HepG2 (cell line): ENCODE data around the gene LBX2. TPM values are rescaled to one million over a fixed set of nuclear protein-coding genes. Genes with fewer than 3 reads are reported as not detected.

Source experiments
- ATAC-seq: fragments of 200-7000 bp; cut with Tn5 transposase; 3 replicates; pipeline ENCODE4 v1.9.1; 2020; ENCODE audit warnings: mild to moderate bottlenecking, moderate library complexity
- BruUV-seq: library from RNA; stranded (reverse); fragments of 400-500 nt; replicated peaks from 2 replicates; lab custom pipeline; 2021; lab: Mats Ljungman, UMichigan
- CTCF ChIA-PET: fragments of 300-600 bp; formaldehyde crosslinking; extraction: SDS; loops from one replicate; lab custom pipeline; 2021; ENCODE audit warnings: low total read pairs, inconsistent platforms, low intra/inter-chr PET ratio; lab: Yijun Ruan, JAX
- POLR2A ChIA-PET: fragments of 350-600 bp; sonication (Branson Sonifier 250); formaldehyde crosslinking; loops from one replicate; lab custom pipeline; 2020; ENCODE audit warnings: antibody characterized with exemption, inconsistent platforms; lab: Yijun Ruan, JAX
- DNase-seq: peaks from one replicate; pipeline ENCODE4 v3.0.0-alpha.2; 2015; ENCODE audit warnings: low spot score
- FAIRE-seq: peaks from 3 replicates; lab custom pipeline; 2011; peaks lifted over from hg19 to GRCh38; lab: Jason Lieb, UNC
- H2AFZ ChIP-seq: one replicate; pipeline ENCODE4 v1.6.1; 2011; ENCODE audit warnings: low read length, inconsistent platforms
- H3K27ac ChIP-seq: fragments of 300-600 bp; 3 replicates; pipeline ENCODE4 v1.8.0; 2011; ENCODE audit warnings: mixed run types, mild to moderate bottlenecking, mixed read lengths, low read length, inconsistent platforms; ENCODE audit not compliant: insufficient read depth; ENCODE audit errors: extremely low read length
- H3K27me3 ChIP-seq, 2 experiments: fragments of 200-600 bp in 1 of 2; 2 replicates in 1 of 2; 3 replicates in 1 of 2; pipeline versions ENCODE4 v1.6.0 to v1.8.0; 2011; ENCODE audit warnings: low read length in 2 of 2, mild to moderate bottlenecking in 2 of 2, moderate library complexity in 2 of 2, inconsistent platforms in 1 of 2; ENCODE audit not compliant: insufficient read depth in 2 of 2, control insufficient read depth in 1 of 2
- H3K36me3 ChIP-seq, 2 experiments: fragments of 200-600 bp in 1 of 2; replicated peaks in 1 of 2; 2 replicates in 1 of 2; 3 replicates in 1 of 2; pipeline versions ENCODE4 v1.5.1 to v1.8.0; 2011; ENCODE audit warnings: low read length in 2 of 2, inconsistent platforms in 1 of 2; ENCODE audit not compliant: insufficient read depth in 2 of 2, control insufficient read depth in 1 of 2
- H3K4me1 ChIP-seq: 2 replicates; pipeline ENCODE4 v1.5.1; 2012; ENCODE audit warnings: low read length, inconsistent platforms; ENCODE audit not compliant: insufficient read depth
- H3K4me2 ChIP-seq: 2 replicates; pipeline ENCODE4 v1.6.0; 2011; ENCODE audit warnings: low read depth, low read length, inconsistent platforms
- H3K4me3 ChIP-seq, 3 experiments: fragments of 200-600 bp in 1 of 3; sonication (generic), shearing (Covaris generic) in 1 of 3; replicated peaks in 1 of 3; 2 replicates each; pipeline ENCODE4 v1.5.1; 2011 to 2016; ENCODE audit warnings: low read length in 3 of 3, inconsistent platforms in 2 of 3, low read depth in 2 of 3, mild to moderate bottlenecking in 2 of 3, control low read depth in 1 of 3, mixed read lengths in 1 of 3; ENCODE audit not compliant: insufficient read depth in 1 of 3
- H3K79me2 ChIP-seq: one replicate; pipeline ENCODE4 v1.6.1; 2011; ENCODE audit warnings: low read length, inconsistent platforms; ENCODE audit not compliant: insufficient read depth
- H3K9ac ChIP-seq: 2 replicates; pipeline ENCODE4 v1.6.0; 2011; ENCODE audit warnings: mild to moderate bottlenecking, low read depth, low read length, inconsistent platforms; ENCODE audit not compliant: insufficient read depth
- H3K9me3 ChIP-seq: 2 replicates; pipeline ENCODE4 v1.5.1; 2012; ENCODE audit warnings: mild to moderate bottlenecking, low read length
- H4K20me1 ChIP-seq: 2 replicates; pipeline ENCODE4 v1.6.0; 2011; ENCODE audit warnings: inconsistent platforms, mild to moderate bottlenecking, low read length, moderate library complexity; ENCODE audit not compliant: insufficient read depth
- ETV6 ChIP-seq: sonication (generic); formaldehyde crosslinking; conservative IDR thresholded peaks from 2 replicates; pipeline ENCODE4 v1.4.0; 2020; ENCODE audit warnings: missing genetic modification reagents
- KDM3A ChIP-seq: IDR thresholded peaks from 2 replicates; pipeline ENCODE4 v1.6.1; 2018; ENCODE audit warnings: low read depth, missing compliant biosample characterization
- MIER2 ChIP-seq: IDR thresholded peaks from 2 replicates; pipeline ENCODE4 v1.6.1; 2016; ENCODE audit warnings: missing biosample characterization, missing genetic modification reagents
- POLR2A ChIP-seq, 2 experiments: IDR thresholded peaks; 2 replicates each; pipeline ENCODE4 v1.6.1; 2011; ENCODE audit warnings: low read depth in 2 of 2, low read length in 2 of 2, mild to moderate bottlenecking in 1 of 2, moderate library complexity in 1 of 2; ENCODE audit not compliant: insufficient read depth in 1 of 2
- ZFAT ChIP-seq: sonication (generic); formaldehyde crosslinking; conservative IDR thresholded peaks from 2 replicates; pipeline ENCODE4 v1.8.1; 2023; ENCODE audit warnings: missing genetic modification reagents, inconsistent platforms
- ZNF383 ChIP-seq: sonication (generic); formaldehyde crosslinking; IDR thresholded peaks from 2 replicates; pipeline ENCODE4 v1.4.0; 2020; ENCODE audit warnings: missing genetic modification reagents, mild to moderate bottlenecking, borderline replicate concordance
- WGBS: methylation state at CpG from one replicate; pipeline ENCODE4 v1.1.6; 2017; ENCODE audit warnings: low lambda C conversion rate; 5-methylcytosine and 5-hydroxymethylcytosine counted together
- in situ Hi-C: cut with HindIII; loops from 2 replicates; pipeline ENCODE4 v1.10.0; 2017; ENCODE audit warnings: low pct_unique_long_range_greater_than_20kb; ENCODE audit not compliant: extremely low pct_ligation_motif_present
- intact Hi-C: fragments of 100-400 bp; cut with micrococcal nuclease; formaldehyde crosslinking; loops from one replicate; pipeline ENCODE4 v1.10.0; 2022; ENCODE audit not compliant: unreplicated experiment
- polyA plus RNA-seq, 8 experiments: library from polyadenylated mRNA; depleted of rRNA in 3 of 8; stranded (reverse) in 7 of 8; unstranded in 1 of 8; fragments of >200 nt; fragmentation: Illumina TruSeq in 4 of 8; extraction: Trizol in 4 of 8; gene quantifications; 2 replicates each; pipeline versions ENCODE4 v1.2.1 to v1.2.3, GENCODE V29; 2011 to 2016; ENCODE audit warnings: low read depth in 4 of 8, missing spikeins in 1 of 8, mixed read lengths in 1 of 8; ENCODE audit not compliant: insufficient read depth in 1 of 8
- total RNA-seq, 5 experiments: library from RNA; depleted of rRNA; stranded (reverse); fragments of >200 nt; fragmentation: Illumina TruSeq; extraction: Trizol; gene quantifications; 2 replicates each; pipeline ENCODE4 v1.2.3, GENCODE V29; 2016; ENCODE audit warnings: low read depth in 1 of 5
- TF ChIP-seq, protein P1 (sequence below): sonication (generic); formaldehyde crosslinking; IDR thresholded peaks from 2 replicates; pipeline ENCODE4 v1.5.0; 2020; ENCODE audit warnings: mild to moderate bottlenecking, missing genetic modification reagents
- TF ChIP-seq, protein P2 (sequence below): IDR thresholded peaks from 2 replicates; pipeline ENCODE4 v1.6.1; 2016; ENCODE audit warnings: control low read depth
- TF ChIP-seq, protein P3 (sequence below): sonication (generic); formaldehyde crosslinking; IDR thresholded peaks from 2 replicates; pipeline ENCODE4 v1.5.0; 2020; ENCODE audit warnings: mild to moderate bottlenecking, missing genetic modification reagents

LBX2 gene
- total and polyA plus RNA-seq, 2 of the 13 experiments (the other 11 are each of a cell fraction or from before 2014, with no cell fraction given), result 6.4 to 8.1 TPM

DNA sequence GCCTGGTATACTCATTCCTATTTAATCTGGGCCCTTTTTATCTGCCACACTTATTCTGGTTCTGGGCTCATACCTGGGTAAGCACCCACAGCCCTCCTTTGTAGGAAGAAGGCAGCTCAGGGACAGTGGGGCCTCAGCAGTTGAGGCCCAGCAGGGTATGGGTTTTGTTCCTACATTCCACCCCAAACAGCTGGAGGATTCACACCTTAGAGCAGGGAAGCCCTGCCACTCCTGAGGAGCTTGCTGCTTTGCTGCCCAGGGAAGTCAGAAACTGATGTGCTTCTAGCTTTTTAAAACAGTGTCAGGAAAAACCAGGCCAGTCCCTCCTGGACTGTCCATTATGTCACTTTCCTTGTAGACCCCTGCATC is 1.2 kb upstream of the LBX2 start:
- intact Hi-C loops, result loop anchor here (2.0 kb wide), 1 partner anchor 60 kb away; the partner anchor contains the start of gene RTKN
- DNase-seq (no peak), FAIRE-seq (no peak), ATAC-seq (no peak)
- in situ Hi-C loops, result no loop called here
- Histone ChIP-seq H4K20me1 (no peaks in the 10 kb centered on the region), H3K4me2 (peak overlapping the region; percentile 92), H3K27me3 (no peaks in the 10 kb centered on the region; a peak in 1 of 5 replicates), H3K27ac (peak overlapping the region; percentile 89), H3K9me3 (no peaks in the 10 kb centered on the region), H3K4me3 (peak overlapping the region in 1 of 3 experiments; percentile 86; a peak in 1 of 6 replicates), H3K79me2 (peaks cover 41% of the 10 kb centered on the region), H3K9ac (0 out of 2 replicates have a peak overlapping the region, but pooled peaks have one; percentile 18), H3K36me3 (no peaks in the 10 kb centered on the region; a peak in 2 of 5 replicates), H2AFZ (no peak overlapping the region), H3K4me1 (peaks cover 77% of the 10 kb centered on the region)
- ChIA-PET CTCF (no interaction called here), POLR2A (interaction anchor here (0.7 to 16.5 kb wide), 12 partner anchors 10 to 1323 kb away, joined by 3 to 795 read pairs (median 19); partner anchors contain the start of genes AUP1, CCDC142, DQX1 and HTRA2)
- TF ChIP-seq ZFAT (0 out of 2 replicates have a peak, but pooled peaks have one; percentile 4), POLR2A (IDR thresholded peaks at IDR 0.05; ENCODE audit: insufficient read depth in 1 of 2, low read depth in 2 of 2, low read length in 2 of 2) (0 out of 4 replicates have a peak, but pooled peaks of 1 of the 2 experiments have one; percentile 7)
- TF ChIP-seq, protein P1, sequence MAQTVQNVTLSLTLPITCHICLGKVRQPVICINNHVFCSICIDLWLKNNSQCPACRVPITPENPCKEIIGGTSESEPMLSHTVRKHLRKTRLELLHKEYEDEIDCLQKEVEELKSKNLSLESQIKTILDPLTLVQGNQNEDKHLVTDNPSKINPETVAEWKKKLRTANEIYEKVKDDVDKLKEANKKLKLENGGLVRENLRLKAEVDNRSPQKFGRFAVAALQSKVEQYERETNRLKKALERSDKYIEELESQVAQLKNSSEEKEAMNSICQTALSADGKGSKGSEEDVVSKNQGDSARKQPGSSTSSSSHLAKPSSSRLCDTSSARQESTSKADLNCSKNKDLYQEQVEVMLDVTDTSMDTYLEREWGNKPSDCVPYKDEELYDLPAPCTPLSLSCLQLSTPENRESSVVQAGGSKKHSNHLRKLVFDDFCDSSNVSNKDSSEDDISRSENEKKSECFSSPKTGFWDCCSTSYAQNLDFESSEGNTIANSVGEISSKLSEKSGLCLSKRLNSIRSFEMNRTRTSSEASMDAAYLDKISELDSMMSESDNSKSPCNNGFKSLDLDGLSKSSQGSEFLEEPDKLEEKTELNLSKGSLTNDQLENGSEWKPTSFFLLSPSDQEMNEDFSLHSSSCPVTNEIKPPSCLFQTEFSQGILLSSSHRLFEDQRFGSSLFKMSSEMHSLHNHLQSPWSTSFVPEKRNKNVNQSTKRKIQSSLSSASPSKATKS (CRISPR knock-in tag), result no peak
- BruUV-seq, result no TSS peak

DNA sequence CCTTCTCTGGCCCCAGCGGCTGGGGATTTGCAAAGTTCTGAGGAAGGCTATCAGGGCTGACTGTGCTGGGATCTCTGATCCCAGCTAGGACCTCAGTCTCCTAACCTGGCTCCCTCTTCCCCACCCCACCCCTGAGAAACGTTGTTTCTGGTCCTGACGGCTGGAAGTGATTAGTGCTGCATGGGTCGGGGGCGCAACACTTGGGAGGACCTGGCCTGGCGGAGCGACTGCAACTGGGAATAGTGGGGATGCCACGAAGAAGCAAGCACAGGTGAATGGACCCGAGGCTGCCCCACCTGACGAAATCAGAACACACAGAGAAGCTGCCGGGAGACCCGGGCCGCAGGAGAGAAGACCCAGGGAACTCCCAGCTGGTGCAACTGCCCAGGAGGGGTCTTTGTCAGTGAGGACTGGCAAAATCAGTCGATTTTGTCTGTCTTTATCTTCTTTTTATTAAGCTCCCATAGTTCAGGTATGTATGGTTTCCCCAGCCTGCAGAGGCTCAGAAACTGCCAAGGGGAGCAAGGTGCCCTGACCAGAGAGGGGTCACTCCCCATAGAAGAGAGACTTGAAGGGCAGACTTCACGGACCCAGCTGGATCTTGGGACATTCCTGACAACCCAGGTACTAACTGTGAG is 656 bp upstream of the LBX2 start:
- no TSS peak for BruUV-seq
- ChIA-PET CTCF (no interaction called here), POLR2A (interaction anchor here (0.7 to 16.5 kb wide), 8 partner anchors 19 to 70 kb away, joined by 3 to 795 read pairs (median 46); partner anchors contain the start of genes AUP1, CCDC142, DQX1 and HTRA2)
- WGBS, result 67% methylated on average over 11 of the region's 15 CpGs
- intact Hi-C loops (loop anchor here (2.0 to 10.0 kb wide), 2 partner anchors 59 to 1805 kb away; partner anchors contain the start of gene RTKN), in situ Hi-C loops (no loop called here)
- no peak for FAIRE-seq
- H3K4me1 ChIP-seq, result peaks cover 77% of the 10 kb centered on the region
- no peaks in the 10 kb centered on the region; a peak in 1 of 5 replicates for H3K27me3 ChIP-seq
- H4K20me1 ChIP-seq, result no peaks in the 10 kb centered on the region
- H3K4me3 ChIP-seq, result peak overlapping the region; percentile 32 to 66 (median 53); a peak in 5 of 6 replicates
- H3K36me3 ChIP-seq, result no peaks in the 10 kb centered on the region
- H3K4me2 ChIP-seq, result peak overlapping the region; percentile 92
- no peak for ATAC-seq
- peak overlapping the region; percentile 18; the same call in 1 of the 2 replicates for H3K9ac ChIP-seq
- H2AFZ ChIP-seq, result no peak overlapping the region
- no peaks in the 10 kb centered on the region for H3K9me3 ChIP-seq
- DNase-seq, result no peak
- peak overlapping the region; percentile 70 for H3K27ac ChIP-seq
- peaks cover 36% of the 10 kb centered on the region for H3K79me2 ChIP-seq
- TF ChIP-seq, protein P2, sequence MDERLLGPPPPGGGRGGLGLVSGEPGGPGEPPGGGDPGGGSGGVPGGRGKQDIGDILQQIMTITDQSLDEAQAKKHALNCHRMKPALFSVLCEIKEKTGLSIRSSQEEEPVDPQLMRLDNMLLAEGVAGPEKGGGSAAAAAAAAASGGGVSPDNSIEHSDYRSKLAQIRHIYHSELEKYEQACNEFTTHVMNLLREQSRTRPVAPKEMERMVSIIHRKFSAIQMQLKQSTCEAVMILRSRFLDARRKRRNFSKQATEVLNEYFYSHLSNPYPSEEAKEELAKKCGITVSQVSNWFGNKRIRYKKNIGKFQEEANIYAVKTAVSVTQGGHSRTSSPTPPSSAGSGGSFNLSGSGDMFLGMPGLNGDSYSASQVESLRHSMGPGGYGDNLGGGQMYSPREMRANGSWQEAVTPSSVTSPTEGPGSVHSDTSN (CRISPR knock-in tag), result no peak
- TF ChIP-seq ZFAT, result 0 out of 2 replicates have a peak, but pooled peaks have one; percentile 22
- peak in 1 of 2 experiments; percentile 40; a peak in 1 of 4 replicates for TF ChIP-seq POLR2A (IDR thresholded peaks at IDR 0.05; ENCODE audit: insufficient read depth in 1 of 2, low read depth in 2 of 2, low read length in 2 of 2)
- no peak for TF ChIP-seq MIER2 (CRISPR knock-in tag)
- no peak for TF ChIP-seq ETV6 (CRISPR knock-in tag)
- TF ChIP-seq, protein P3, sequence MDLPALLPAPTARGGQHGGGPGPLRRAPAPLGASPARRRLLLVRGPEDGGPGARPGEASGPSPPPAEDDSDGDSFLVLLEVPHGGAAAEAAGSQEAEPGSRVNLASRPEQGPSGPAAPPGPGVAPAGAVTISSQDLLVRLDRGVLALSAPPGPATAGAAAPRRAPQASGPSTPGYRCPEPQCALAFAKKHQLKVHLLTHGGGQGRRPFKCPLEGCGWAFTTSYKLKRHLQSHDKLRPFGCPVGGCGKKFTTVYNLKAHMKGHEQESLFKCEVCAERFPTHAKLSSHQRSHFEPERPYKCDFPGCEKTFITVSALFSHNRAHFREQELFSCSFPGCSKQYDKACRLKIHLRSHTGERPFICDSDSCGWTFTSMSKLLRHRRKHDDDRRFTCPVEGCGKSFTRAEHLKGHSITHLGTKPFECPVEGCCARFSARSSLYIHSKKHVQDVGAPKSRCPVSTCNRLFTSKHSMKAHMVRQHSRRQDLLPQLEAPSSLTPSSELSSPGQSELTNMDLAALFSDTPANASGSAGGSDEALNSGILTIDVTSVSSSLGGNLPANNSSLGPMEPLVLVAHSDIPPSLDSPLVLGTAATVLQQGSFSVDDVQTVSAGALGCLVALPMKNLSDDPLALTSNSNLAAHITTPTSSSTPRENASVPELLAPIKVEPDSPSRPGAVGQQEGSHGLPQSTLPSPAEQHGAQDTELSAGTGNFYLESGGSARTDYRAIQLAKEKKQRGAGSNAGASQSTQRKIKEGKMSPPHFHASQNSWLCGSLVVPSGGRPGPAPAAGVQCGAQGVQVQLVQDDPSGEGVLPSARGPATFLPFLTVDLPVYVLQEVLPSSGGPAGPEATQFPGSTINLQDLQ (CRISPR knock-in tag), result 0 out of 2 replicates have a peak, but pooled peaks have one; percentile 43
- no peak for TF ChIP-seq KDM3A (CRISPR knock-in tag)
- 0 out of 2 replicates have a peak, but pooled peaks have one; percentile 20 for TF ChIP-seq ZNF383 (CRISPR knock-in tag)
